ENCODE data around the gene PTPN13. TPM values are rescaled to one million over a fixed set of nuclear protein-coding genes. Genes with fewer than 3 reads are reported as not detected.

Gene PTPN13
- total RNA-seq, 2 donors from 2014 or later, result 6.2 to 12.1 TPM

DNA sequence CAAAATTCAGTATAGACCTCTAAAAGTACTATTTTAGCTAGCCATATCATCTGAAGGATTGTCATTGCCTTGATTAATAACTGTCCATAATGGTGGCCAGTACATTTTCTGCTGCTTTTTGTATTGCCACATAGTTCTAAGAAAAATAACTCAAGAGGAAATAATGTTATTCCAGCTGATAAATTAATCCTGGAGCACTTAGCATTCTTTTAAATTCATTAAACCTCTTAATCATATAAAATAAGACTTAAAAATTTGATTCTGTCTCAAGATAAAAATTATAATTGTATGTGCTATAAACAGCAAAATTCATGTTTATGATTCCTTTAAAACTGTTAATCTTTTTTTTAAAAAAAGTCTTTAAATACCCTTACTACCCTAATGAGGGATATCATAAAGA is 12.7 kb downstream of the PTPN13 start:
- no peak for TF ChIP-seq CTCF (IDR thresholded peaks at IDR 0.05)
- H3K27me3 ChIP-seq, result no peaks in the 10 kb centered on the region
- no peaks in the 10 kb centered on the region for H3K9me3 ChIP-seq
- no peaks in the 10 kb centered on the region for H3K4me1 ChIP-seq
- no peak overlapping the region for H3K4me3 ChIP-seq
- no peak overlapping the region for H3K27ac ChIP-seq
- DNase-seq (ENCODE audit: low spot score), result no peak
- no peaks in the 10 kb centered on the region for H3K36me3 ChIP-seq

DNA sequence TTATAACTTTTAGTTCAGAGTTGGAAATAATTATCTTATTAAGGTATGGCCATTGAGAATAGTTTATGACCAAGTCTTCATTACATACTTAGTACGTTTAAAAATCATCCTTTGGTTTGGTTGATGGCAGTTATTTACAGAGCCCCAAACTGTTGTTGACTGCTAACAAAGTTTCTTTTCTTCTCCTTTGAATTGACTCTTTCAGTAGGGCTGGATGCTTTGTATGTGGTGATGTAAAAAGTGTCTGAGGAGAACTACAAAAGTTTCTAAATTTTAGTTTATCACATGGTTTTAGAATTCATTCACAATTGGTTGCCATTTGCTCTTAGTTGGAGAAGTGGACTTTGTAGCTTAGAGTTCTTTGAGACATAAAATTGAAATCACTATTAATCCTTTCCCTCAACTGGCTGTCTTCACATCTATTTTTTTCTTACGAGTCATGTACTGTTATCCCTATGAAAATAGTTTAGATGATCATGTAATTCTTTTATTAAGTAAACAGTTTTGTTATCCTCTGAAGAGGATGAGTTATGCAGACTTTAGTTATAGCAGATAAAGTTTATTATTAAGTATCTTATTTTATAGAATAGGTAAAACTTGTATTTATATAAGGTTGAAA is 14.8 kb downstream of the PTPN13 start:
- H3K27ac ChIP-seq, result no peak overlapping the region
- H3K9me3 ChIP-seq, result no peaks in the 10 kb centered on the region
- no peaks in the 10 kb centered on the region for H3K36me3 ChIP-seq
- no peaks in the 10 kb centered on the region for H3K27me3 ChIP-seq
- no peak for DNase-seq (ENCODE audit: low spot score)
- no peak overlapping the region for H3K4me3 ChIP-seq
- H3K4me1 ChIP-seq, result no peaks in the 10 kb centered on the region
- no peak for TF ChIP-seq CTCF (IDR thresholded peaks at IDR 0.05)

DNA sequence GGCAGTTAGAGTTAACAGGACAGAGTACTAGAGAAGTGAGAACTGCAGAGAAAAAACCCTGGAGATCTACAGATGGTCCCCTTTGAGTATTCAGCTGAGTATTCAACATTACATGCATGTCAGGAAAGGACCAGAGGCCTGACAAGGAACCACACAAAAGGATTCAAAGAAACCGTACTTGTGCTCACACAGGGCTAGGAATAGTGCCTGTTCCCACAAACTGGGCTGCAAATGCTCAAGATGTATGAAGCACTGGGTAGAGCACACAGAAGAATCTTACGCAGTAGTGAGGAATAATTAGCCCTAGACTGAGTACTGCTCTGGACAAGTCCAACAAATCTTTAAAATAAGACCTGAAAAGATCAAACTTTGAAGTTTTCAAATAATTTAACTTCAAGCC is 17.6 kb downstream of the PTPN13 start:
- TF ChIP-seq CTCF (IDR thresholded peaks at IDR 0.05), result no peak
- Histone ChIP-seq H3K27ac (no peak overlapping the region), H3K4me1 (no peaks in the 10 kb centered on the region), H3K4me3 (no peak overlapping the region), H3K27me3 (no peaks in the 10 kb centered on the region), H3K36me3 (no peaks in the 10 kb centered on the region), H3K9me3 (no peaks in the 10 kb centered on the region)
- no peak for DNase-seq (ENCODE audit: low spot score)

GRCh38 chr4:86613734-86614133 is 19.6 kb downstream of the PTPN13 start:
- no peak for DNase-seq (ENCODE audit: low spot score)
- Histone ChIP-seq H3K4me3 (no peak overlapping the region), H3K27me3 (no peaks in the 10 kb centered on the region), H3K4me1 (no peaks in the 10 kb centered on the region), H3K36me3 (no peaks in the 10 kb centered on the region), H3K27ac (no peak overlapping the region), H3K9me3 (no peaks in the 10 kb centered on the region)
- no peak for TF ChIP-seq CTCF (IDR thresholded peaks at IDR 0.05)

DNA sequence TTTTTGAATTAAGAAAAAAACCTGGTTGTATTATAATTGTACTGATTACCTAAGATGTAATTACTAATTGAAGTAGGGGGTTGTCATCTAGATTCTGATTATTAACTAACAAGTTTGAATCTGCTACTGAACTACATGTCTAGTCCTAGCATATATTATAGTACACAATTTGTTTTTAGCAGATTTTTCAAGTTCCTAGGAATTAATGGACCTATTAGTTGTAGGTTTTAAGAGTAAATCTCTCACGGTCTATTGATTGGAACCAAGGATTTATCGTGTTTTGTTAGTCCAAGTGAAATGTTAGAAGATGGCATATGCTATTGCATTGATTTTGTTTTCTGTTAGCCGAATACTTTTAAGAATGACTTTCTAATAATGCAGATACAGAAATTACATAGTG is 20.8 kb downstream of the PTPN13 start:
- no peak for DNase-seq (ENCODE audit: low spot score)
- no peak for TF ChIP-seq CTCF (IDR thresholded peaks at IDR 0.05)
- no peaks in the 10 kb centered on the region for H3K4me1 ChIP-seq

DNA sequence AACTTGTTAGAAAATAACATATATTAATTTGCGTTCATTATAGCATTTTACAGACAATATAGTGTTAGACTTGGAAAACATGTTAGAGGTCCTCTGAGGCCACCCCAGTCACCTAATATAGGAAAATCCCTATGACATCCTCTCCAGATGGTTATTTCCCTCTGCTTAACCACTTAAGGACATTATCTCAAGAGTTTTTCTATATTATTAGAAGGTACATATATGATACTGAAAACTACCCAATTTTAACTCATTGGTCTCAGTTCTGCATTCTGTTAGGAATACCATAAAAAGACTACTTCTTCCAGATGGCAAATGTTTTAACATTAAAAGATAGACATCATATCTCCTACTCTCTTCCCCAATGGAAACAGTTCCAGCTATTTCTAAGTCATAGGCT is 21.4 kb downstream of the PTPN13 start:
- no peaks in the 10 kb centered on the region for H3K9me3 ChIP-seq
- H3K4me1 ChIP-seq, result no peaks in the 10 kb centered on the region
- H3K4me3 ChIP-seq, result no peak overlapping the region
- no peaks in the 10 kb centered on the region for H3K27me3 ChIP-seq
- no peak for DNase-seq (ENCODE audit: low spot score)
- H3K27ac ChIP-seq, result no peak overlapping the region
- H3K36me3 ChIP-seq, result no peaks in the 10 kb centered on the region
- no peak for TF ChIP-seq CTCF (IDR thresholded peaks at IDR 0.05)

More for the DNA sequence above, 20.8 kb downstream of the PTPN13 start:
- no peaks in the 10 kb centered on the region for H3K9me3 ChIP-seq
- H3K4me3 ChIP-seq, result no peak overlapping the region
- H3K27me3 ChIP-seq, result no peaks in the 10 kb centered on the region
- H3K36me3 ChIP-seq, result no peaks in the 10 kb centered on the region
- no peak overlapping the region for H3K27ac ChIP-seq

Data from right atrium auricular region (tissue), 2 donors.